Endothelial cell of umbilical vein (primary cell): ENCODE data around the gene SLC35A3.

Experiments used
- CTCF ChIP-seq, 2 donors: IDR thresholded peaks; 1 replicate in 1 of 2; 2 replicates in 1 of 2; pipeline ENCODE4 v1.5.1; 2011; ENCODE audit warnings: low read length in 2 of 2, mild to moderate bottlenecking in 2 of 2, moderate library complexity in 2 of 2, control low read depth in 1 of 2, inconsistent platforms in 1 of 2, low read depth in 1 of 2; ENCODE audit not compliant: insufficient read depth in 1 of 2; ENCODE audit errors: extremely low read depth in 1 of 2
- EZH2 ChIP-seq: IDR thresholded peaks from 2 replicates; pipeline ENCODE4 v1.6.1; 2012; ENCODE audit warnings: borderline replicate concordance, low read depth, mild to moderate bottlenecking, moderate library complexity, low read length, inconsistent platforms; ENCODE audit not compliant: severe bottlenecking
- FOS ChIP-seq: IDR thresholded peaks from 2 replicates; pipeline ENCODE4 v1.6.1; 2011; ENCODE audit warnings: mild to moderate bottlenecking, low read length, moderate library complexity, borderline replicate concordance; ENCODE audit not compliant: insufficient read depth
- JUN ChIP-seq: IDR thresholded peaks from 2 replicates; pipeline ENCODE4 v1.6.1; 2011; ENCODE audit warnings: borderline replicate concordance, low read depth; ENCODE audit not compliant: insufficient read length, insufficient read depth
- POLR2A ChIP-seq: IDR thresholded peaks from 2 replicates; pipeline ENCODE4 v1.6.1; 2012; ENCODE audit warnings: low read depth, mild to moderate bottlenecking, control low read depth, low read length
- POLR2AphosphoS5 ChIP-seq: IDR thresholded peaks from 2 replicates; pipeline ENCODE4 v1.6.1; 2012; ENCODE audit warnings: low read depth, mild to moderate bottlenecking, control low read depth, low read length, moderate library complexity; ENCODE audit not compliant: insufficient read depth
- TF ChIP-seq, protein P1 (sequence below): IDR thresholded peaks from 2 replicates; pipeline ENCODE4 v1.6.1; 2011; ENCODE audit not compliant: insufficient read depth, insufficient read length

- TF ChIP-seq POLR2AphosphoS5 (no peak), CTCF (IDR thresholded peaks at IDR 0.05; ENCODE audit: extremely low read depth in 1 of 2, insufficient read depth in 1 of 2, low read depth in 1 of 2, low read length in 2 of 2) (no peak), FOS (no peak), EZH2 (no peak), POLR2A (no peak), JUN (no peak)
- TF ChIP-seq, protein P1, sequence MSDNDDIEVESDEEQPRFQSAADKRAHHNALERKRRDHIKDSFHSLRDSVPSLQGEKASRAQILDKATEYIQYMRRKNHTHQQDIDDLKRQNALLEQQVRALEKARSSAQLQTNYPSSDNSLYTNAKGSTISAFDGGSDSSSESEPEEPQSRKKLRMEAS, result no peak
Measured at GRCh38 chr1:100009458-100009857, 39.7 kb downstream of the SLC35A3 start.
